ENCODE results near the gene SORCS2.

Gene SORCS2

DNA sequence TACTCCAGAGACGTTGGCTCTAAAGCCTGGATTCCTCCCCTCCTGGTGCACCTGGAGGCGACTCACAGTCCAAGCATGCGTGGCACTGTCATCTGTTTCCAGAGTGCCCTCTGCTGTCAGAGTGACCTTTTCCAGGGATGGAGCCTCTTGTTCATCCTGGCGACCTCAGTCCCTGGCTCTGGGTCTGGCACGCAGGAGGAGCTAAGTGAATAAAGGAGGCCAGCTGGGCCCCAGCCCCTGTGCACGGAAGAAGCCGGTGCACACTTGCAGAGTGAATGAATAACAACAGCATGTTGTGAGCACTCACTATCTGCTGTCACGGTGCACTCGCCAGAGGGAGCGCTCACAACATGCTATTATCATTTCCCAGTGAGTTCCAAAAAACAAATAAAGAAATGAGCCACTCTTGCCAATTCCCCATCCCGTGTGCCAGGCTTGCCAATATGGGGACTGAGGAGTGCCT, 270.2 kb downstream of the SORCS2 start:
- no peak for TF ChIP-seq GATA2 (IDR thresholded peaks at IDR 0.05; ENCODE audit: low read depth, low read length)

DNA sequence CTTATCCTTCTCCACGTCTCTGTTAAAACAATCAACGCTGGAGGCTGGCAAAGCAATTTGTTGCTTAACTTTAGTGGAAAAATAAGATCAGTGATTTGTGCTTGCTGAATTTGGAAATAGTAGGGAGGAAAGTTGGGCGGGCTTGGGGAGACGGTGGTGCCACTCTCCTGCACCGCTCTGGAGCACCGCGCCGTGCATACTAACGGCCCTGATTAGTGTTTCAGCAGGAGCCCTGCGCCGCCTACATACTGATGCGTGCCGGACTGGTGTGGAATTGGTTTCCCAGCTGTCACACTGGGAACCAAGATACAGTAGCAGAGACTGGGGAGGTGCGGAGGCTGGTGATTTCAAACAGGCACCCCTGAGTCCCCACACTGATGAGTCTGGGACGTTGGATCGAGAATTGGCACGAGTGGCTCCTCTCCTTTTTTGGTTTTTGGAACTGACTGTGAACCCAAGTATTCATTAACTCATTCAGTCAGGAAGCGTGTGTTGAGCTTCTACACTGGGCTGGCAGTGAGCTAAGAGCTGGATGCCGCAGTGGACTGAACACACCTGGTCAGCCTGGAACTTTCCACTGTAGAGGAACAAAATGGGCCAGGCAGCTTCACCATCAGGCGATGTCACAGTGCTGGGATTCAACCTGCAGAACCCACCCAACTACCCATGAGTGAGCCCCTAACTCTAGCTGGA, 271.4 kb downstream of the SORCS2 start:
- no peak for TF ChIP-seq GATA3 (IDR thresholded peaks at IDR 0.05; ENCODE audit: low read depth, low read length)
- TF ChIP-seq GATA2 (IDR thresholded peaks at IDR 0.05; ENCODE audit: low read depth, low read length), result no peak

DNA sequence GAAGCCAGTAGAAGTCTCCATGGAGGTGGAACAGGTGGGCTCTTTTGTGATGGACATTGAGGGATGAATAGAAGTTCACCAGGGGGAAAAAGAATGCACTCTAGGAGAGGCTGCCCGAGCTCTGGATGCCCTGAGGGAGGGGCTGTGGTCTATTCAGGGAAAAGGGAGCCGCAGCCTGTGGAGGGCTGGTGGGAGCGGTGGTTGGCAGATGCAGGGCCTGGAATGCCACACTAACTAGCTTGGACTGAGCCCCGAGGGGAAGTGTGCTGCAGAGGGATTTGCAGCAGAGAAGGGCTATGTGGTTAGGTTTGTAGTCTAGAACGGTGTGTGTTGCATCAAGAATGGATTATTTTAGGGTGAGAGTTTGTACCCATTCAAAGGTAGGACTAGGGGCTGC, 271.9 kb downstream of the SORCS2 start:
- TF ChIP-seq GATA2 (IDR thresholded peaks at IDR 0.05; ENCODE audit: low read depth, low read length) (no peak), GATA3 (IDR thresholded peaks at IDR 0.05; ENCODE audit: low read depth, low read length) (no peak)

- no peak for TF ChIP-seq GATA2 (IDR thresholded peaks at IDR 0.05; ENCODE audit: low read depth, low read length)
- no peak for TF ChIP-seq GATA3 (IDR thresholded peaks at IDR 0.05; ENCODE audit: low read depth, low read length)
Measured at GRCh38 chr4:7465017-7465416, 272.7 kb downstream of the SORCS2 start.

GRCh38 chr4:7466215-7466614, 273.9 kb downstream of the SORCS2 start:
- no peak for TF ChIP-seq GATA3 (IDR thresholded peaks at IDR 0.05; ENCODE audit: low read depth, low read length)

DNA sequence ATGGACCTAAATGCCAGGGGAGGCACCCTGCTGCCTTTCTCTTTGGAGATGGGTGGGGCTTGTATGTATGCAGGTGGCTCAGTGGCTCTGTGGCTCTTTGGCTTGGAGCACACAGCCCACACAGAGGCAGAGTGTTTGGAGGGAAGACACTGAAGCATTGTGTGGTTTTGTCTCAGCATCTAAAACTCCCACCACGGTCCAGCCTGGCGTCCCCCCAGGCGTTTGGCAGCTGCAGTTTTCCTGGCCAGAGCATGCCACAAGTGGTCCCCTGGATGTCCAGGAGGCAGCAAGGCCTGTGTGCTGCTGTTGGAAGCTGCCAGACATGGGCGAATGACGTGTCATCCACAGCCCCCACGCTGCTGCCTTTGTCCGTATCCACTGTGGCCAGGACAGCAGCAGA, 274.6 kb downstream of the SORCS2 start:
- no peak for TF ChIP-seq GATA3 (IDR thresholded peaks at IDR 0.05; ENCODE audit: low read depth, low read length)
- TF ChIP-seq GATA2 (IDR thresholded peaks at IDR 0.05; ENCODE audit: low read depth, low read length), result no peak

DNA sequence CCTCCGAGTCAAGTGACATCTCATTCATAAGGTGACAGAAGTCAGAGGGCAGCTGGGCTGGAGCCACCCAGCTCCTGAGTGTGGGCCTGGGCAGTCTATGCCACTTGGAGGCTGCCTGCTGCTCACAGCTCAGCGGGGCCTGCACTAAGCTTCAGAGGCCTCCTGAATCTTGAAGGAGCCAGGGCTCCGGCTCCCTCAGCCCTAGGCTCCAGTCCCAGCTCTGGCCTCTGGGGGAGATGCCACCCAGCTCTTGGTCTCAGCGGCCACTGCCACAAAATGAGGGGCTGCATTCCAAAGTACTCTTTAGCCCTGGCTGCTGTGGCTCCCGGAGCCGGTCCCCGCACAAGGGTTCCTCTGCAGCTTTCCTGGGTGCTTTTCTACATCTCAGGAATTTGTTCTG, 275.1 kb downstream of the SORCS2 start:
- no peak for TF ChIP-seq GATA2 (IDR thresholded peaks at IDR 0.05; ENCODE audit: low read depth, low read length)
- no peak for TF ChIP-seq GATA3 (IDR thresholded peaks at IDR 0.05; ENCODE audit: low read depth, low read length)

DNA sequence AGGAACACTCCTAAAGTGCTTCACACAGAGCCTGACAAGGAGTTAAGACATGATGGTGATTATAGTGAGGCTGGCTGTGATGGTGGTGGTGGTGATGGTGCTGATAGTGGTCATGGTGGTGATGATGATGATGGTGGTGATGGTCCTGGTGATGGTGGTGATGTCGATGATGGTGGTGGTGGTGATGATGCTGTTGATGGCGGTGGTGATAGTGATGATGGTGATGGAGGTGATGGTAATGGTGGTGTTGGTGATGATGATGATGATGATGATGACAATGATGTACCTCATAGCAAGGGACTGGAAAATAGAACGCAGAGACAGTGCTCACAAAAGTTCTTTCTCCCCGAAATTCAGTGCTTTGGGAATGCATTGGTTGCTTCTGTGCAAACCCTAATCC, 276.7 kb downstream of the SORCS2 start:
- TF ChIP-seq GATA2 (IDR thresholded peaks at IDR 0.05; ENCODE audit: low read depth, low read length), result no peak
- no peak for TF ChIP-seq GATA3 (IDR thresholded peaks at IDR 0.05; ENCODE audit: low read depth, low read length)

DNA sequence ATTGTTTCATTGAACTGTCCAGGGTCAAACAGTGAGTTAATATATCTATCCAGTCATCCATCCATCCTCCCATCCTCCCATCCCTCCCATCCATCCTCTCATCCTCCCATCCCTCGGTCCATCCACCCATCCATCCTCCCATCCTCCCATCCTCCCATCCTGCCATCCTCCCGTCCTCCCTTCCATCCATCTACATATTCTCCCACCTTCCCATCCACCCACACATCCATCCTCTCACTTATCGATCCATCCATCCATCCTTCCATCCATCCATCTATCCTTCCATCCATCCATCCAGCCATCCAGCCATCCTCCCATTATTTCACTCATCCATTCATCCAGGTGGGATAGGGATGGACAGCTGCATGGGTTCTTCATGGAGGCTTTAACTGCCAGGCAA, 277.8 kb downstream of the SORCS2 start:
- no peak for TF ChIP-seq GATA2 (IDR thresholded peaks at IDR 0.05; ENCODE audit: low read depth, low read length)
- TF ChIP-seq GATA3 (IDR thresholded peaks at IDR 0.05; ENCODE audit: low read depth, low read length), result no peak

GRCh38 chr4:7470522-7471128, 278.3 kb downstream of the SORCS2 start:
- TF ChIP-seq GATA3 (IDR thresholded peaks at IDR 0.05; ENCODE audit: low read depth, low read length) (no peak), GATA2 (IDR thresholded peaks at IDR 0.05; ENCODE audit: low read depth, low read length) (no peak)

DNA sequence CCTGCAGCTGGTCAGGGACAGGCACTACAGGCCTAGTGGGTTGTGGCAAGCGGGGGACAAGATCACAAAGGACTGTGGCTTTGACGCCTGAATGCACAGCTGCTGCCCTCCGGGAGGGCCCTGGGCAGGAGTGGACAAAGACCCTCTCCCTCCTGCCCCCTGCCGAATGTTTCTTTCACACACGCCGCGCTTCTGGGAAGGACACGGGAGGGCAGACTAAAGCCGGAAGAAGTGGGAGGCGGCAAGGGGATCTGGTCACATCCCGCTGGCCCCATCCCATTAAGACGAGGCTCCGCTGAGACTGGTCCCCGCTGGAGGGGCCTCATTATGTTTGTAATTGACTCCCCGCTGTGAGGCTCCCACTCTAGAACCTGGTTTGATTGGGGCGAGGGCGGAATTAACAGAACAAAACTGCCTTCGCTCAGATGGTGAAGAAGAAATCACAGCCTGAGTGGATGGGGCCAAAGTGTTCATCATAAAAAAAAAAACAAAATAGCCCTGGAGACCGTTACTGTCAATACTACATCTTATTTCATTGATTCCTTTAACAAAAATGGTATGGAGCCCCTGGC, 280.2 kb downstream of the SORCS2 start:
- TF ChIP-seq GATA2 (IDR thresholded peaks at IDR 0.05; ENCODE audit: low read depth, low read length), result no peak
- no peak for TF ChIP-seq GATA3 (IDR thresholded peaks at IDR 0.05; ENCODE audit: low read depth, low read length)

GRCh38 chr4:7473081-7473480, 280.7 kb downstream of the SORCS2 start:
- TF ChIP-seq GATA3 (IDR thresholded peaks at IDR 0.05; ENCODE audit: low read depth, low read length), result no peak
- TF ChIP-seq GATA2 (IDR thresholded peaks at IDR 0.05; ENCODE audit: low read depth, low read length), result no peak

DNA sequence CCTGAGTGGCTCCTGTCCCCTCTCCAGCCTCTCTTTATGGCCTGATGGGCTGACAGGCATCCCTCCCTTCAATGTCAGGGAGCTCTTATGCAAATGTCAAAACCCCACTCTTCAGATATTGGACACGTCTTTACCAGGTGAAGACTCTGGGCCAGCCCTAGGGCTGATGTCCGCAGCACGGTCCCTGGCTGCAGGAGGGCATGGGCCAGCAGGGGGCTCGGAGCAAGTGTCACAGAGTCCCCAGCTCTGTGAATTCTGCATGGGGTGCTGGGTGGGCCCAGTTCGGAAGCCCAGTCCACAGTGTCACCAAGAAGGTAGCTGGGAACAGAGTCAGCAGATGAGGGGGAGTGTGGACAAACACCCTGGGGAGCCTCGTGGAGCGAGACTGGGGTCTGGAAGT, 282.0 kb downstream of the SORCS2 start:
- TF ChIP-seq GATA3 (IDR thresholded peaks at IDR 0.05; ENCODE audit: low read depth, low read length) (no peak), GATA2 (IDR thresholded peaks at IDR 0.05; ENCODE audit: low read depth, low read length) (no peak)

GRCh38 chr4:7475207-7475606, 282.9 kb downstream of the SORCS2 start:
- no peak for TF ChIP-seq GATA3 (IDR thresholded peaks at IDR 0.05; ENCODE audit: low read depth, low read length)
- no peak for TF ChIP-seq GATA2 (IDR thresholded peaks at IDR 0.05; ENCODE audit: low read depth, low read length)

- no peak for TF ChIP-seq GATA3 (IDR thresholded peaks at IDR 0.05; ENCODE audit: low read depth, low read length)
- TF ChIP-seq GATA2 (IDR thresholded peaks at IDR 0.05; ENCODE audit: low read depth, low read length), result no peak
Measured at GRCh38 chr4:7476820-7477219, 284.5 kb downstream of the SORCS2 start.

All from SH-SY5Y (cell line).